ENCODE results near the gene SLC36A3.

DNA sequence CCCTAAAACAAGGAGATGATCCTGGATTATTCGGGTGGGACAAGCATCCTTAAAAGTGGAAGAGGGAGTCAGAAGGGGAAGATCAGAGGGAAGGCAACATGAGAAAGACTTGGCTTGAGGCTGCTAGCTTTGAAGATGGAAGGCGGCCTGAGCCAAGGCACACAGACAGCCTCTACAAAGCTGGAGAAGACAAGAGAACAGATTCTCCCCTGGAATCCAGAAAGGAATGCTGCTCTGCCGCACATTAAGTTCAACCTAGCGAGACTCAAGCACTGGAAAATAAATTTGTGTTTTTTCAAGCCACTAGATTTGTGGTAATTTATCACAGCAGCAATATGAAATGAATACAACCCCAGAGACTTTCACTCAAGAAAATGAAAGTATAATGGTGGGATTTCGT lies 17.9 kb downstream of the SLC36A3 start:
- TF ChIP-seq, protein P1, sequence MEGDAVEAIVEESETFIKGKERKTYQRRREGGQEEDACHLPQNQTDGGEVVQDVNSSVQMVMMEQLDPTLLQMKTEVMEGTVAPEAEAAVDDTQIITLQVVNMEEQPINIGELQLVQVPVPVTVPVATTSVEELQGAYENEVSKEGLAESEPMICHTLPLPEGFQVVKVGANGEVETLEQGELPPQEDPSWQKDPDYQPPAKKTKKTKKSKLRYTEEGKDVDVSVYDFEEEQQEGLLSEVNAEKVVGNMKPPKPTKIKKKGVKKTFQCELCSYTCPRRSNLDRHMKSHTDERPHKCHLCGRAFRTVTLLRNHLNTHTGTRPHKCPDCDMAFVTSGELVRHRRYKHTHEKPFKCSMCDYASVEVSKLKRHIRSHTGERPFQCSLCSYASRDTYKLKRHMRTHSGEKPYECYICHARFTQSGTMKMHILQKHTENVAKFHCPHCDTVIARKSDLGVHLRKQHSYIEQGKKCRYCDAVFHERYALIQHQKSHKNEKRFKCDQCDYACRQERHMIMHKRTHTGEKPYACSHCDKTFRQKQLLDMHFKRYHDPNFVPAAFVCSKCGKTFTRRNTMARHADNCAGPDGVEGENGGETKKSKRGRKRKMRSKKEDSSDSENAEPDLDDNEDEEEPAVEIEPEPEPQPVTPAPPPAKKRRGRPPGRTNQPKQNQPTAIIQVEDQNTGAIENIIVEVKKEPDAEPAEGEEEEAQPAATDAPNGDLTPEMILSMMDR (IDR thresholded peaks at IDR 0.05; ENCODE audit: low read length): no peak
- no peak for TF ChIP-seq EZH2 (optimal IDR thresholded peaks at IDR 0.05; ENCODE audit: low read depth, low read length)
- TF ChIP-seq EZH2phosphoT487 (IDR thresholded peaks at IDR 0.05; ENCODE audit: low read length): no peak
